A172 (cell line): Measurements from ENCODE around the gene FJX1. TPM values are rescaled to one million over a fixed set of nuclear protein-coding genes. Genes with fewer than 3 reads are reported as not detected.

Source experiments
- DNase-seq: peaks from one replicate; pipeline ENCODE4 v3.0.0-alpha.2; 2015; ENCODE audit warnings: low spot score
- total RNA-seq: library from RNA; depleted of rRNA; stranded (reverse); fragments of >200 nt; shearing (Covaris generic); gene quantifications from 2 replicates; pipeline ENCODE4 v1.2.3, GENCODE V29; 2014

FJX1 gene
- total RNA-seq, 1 experiment from 2014 or later: 38.3 TPM

GRCh38 chr11:35605706-35606105 is 12.6 kb upstream of the FJX1 start:
- no peak for DNase-seq

- DNase-seq: no peak
These were observed 12.1 kb upstream of the FJX1 start for GRCh38 chr11:35606206-35606605.

GRCh38 chr11:35608502-35608901 is 9.8 kb upstream of the FJX1 start:
- DNase-seq: no peak

- no peak for DNase-seq
These were observed 8.6 kb upstream of the FJX1 start for GRCh38 chr11:35609656-35610055.

GRCh38 chr11:35610631-35611030 is 7.6 kb upstream of the FJX1 start:
- DNase-seq: no peak

- DNase-seq: no peak
These were observed 6.5 kb upstream of the FJX1 start for GRCh38 chr11:35611741-35612140.

- DNase-seq: peak; percentile 37
These were observed 3.2 kb upstream of the FJX1 start for GRCh38 chr11:35614939-35615569.

GRCh38 chr11:35615921-35616900 is 2.0 kb upstream of the FJX1 start:
- peak; percentile 60 for DNase-seq

- DNase-seq: no peak
These were observed 959 bp upstream of the FJX1 start for GRCh38 chr11:35617316-35617686.

GRCh38 chr11:35618497-35619115 is 346 bp downstream of the FJX1 start:
- no peak for DNase-seq

GRCh38 chr11:35619116-35619854 is 1.0 kb downstream of the FJX1 start:
- DNase-seq: peak; percentile 42

GRCh38 chr11:35619855-35620640 is 1.8 kb downstream of the FJX1 start:
- peak; percentile 58 for DNase-seq

- no peak for DNase-seq
These were observed 2.5 kb downstream of the FJX1 start for GRCh38 chr11:35620795-35621194.

GRCh38 chr11:35621620-35622019 is 3.4 kb downstream of the FJX1 start:
- peak; percentile 63 for DNase-seq

GRCh38 chr11:35622070-35622469 is 3.8 kb downstream of the FJX1 start:
- DNase-seq: peak; percentile 90

GRCh38 chr11:35623621-35624168 is 5.4 kb downstream of the FJX1 start:
- DNase-seq: peak; percentile 13

GRCh38 chr11:35624316-35624715 is 6.1 kb downstream of the FJX1 start:
- no peak for DNase-seq

- no peak for DNase-seq
These were observed 6.5 kb downstream of the FJX1 start for GRCh38 chr11:35624781-35625180.

GRCh38 chr11:35626501-35626900 is 8.2 kb downstream of the FJX1 start:
- DNase-seq: no peak

- DNase-seq: no peak
These were observed 11.3 kb downstream of the FJX1 start for GRCh38 chr11:35629511-35629910.

GRCh38 chr11:35629914-35630313 is 11.7 kb downstream of the FJX1 start:
- DNase-seq: peak; percentile 99
